OCI-LY7 (cell line): ENCODE results near the gene STAB1. TPM values are rescaled to one million over a fixed set of nuclear protein-coding genes. Genes with fewer than 3 reads are reported as not detected.

Experiments used
- BruUV-seq: library from RNA; stranded (reverse); fragments of 400-500 nt; replicated peaks from 2 replicates; lab custom pipeline; 2021; lab: Mats Ljungman, UMichigan
- CTCF ChIA-PET: fragments of 300-600 bp; sonication (Branson Sonifier 250); formaldehyde crosslinking; loops from one replicate; lab custom pipeline; 2022; ENCODE audit warnings: antibody characterized with exemption; ENCODE audit not compliant: unreplicated experiment; lab: Charles Lee
- POLR2A ChIA-PET: fragments of 300-600 bp; sonication (Branson Sonifier 250); formaldehyde crosslinking; loops from one replicate; lab custom pipeline; 2022; ENCODE audit warnings: antibody characterized with exemption; lab: Charles Lee
- DNase-seq: peaks from one replicate; pipeline ENCODE4 v3.0.0-alpha.2; 2015; ENCODE audit warnings: low spot score
- H2AFZ ChIP-seq: fragments of 200-600 bp; sonication (generic), shearing (Covaris generic); 2 replicates; pipeline ENCODE4 v1.6.1; 2014; ENCODE audit warnings: mild to moderate bottlenecking, antibody characterized with exemption, low read length, moderate library complexity
- H3K27ac ChIP-seq: fragments of 200-600 bp; sonication (generic); 2 replicates; pipeline ENCODE4 v1.5.1; 2014; ENCODE audit warnings: mixed run types, low read depth, mild to moderate bottlenecking, moderate library complexity, low read length, inconsistent platforms; ENCODE audit not compliant: poor library complexity, severe bottlenecking
- H3K36me3 ChIP-seq: fragments of 200-600 bp; sonication (generic); 2 replicates; pipeline ENCODE4 v1.6.1; 2014; ENCODE audit warnings: mild to moderate bottlenecking, antibody characterized with exemption, low read length, moderate library complexity, mixed read lengths; ENCODE audit not compliant: insufficient read depth
- H3K4me1 ChIP-seq: fragments of 200-600 bp; sonication (generic); 2 replicates; pipeline ENCODE4 v1.5.1; 2014; ENCODE audit warnings: mild to moderate bottlenecking, low read length; ENCODE audit not compliant: insufficient read depth, poor library complexity, severe bottlenecking
- H3K4me2 ChIP-seq: fragments of 200-600 bp; sonication (generic); 2 replicates; pipeline ENCODE4 v1.6.1; 2014; ENCODE audit warnings: mild to moderate bottlenecking, low read length
- H3K4me3 ChIP-seq: fragments of 200-600 bp; sonication (generic); 2 replicates; pipeline ENCODE4 v1.5.1; 2014; ENCODE audit warnings: mild to moderate bottlenecking, low read depth, low read length; ENCODE audit not compliant: poor library complexity, severe bottlenecking
- H3K79me2 ChIP-seq: fragments of 200-600 bp; sonication (generic); 2 replicates; pipeline ENCODE4 v1.6.1; 2016; ENCODE audit warnings: low read depth, mild to moderate bottlenecking, low read length, moderate library complexity, mixed read lengths; ENCODE audit not compliant: insufficient read depth
- H3K9me2 ChIP-seq: fragments of 200-600 bp; sonication (generic); 2 replicates; pipeline ENCODE4 v1.6.1; 2016; ENCODE audit warnings: mild to moderate bottlenecking, low read length, mixed read lengths; ENCODE audit not compliant: insufficient read depth
- H3K9me3 ChIP-seq: fragments of 200-600 bp; sonication (generic); 2 replicates; pipeline ENCODE4 v1.6.1; 2014; ENCODE audit warnings: mild to moderate bottlenecking, mixed run types, low read length, mixed read lengths
- H4K20me1 ChIP-seq: fragments of 200-600 bp; sonication (generic); 2 replicates; pipeline ENCODE4 v1.6.1; 2014; ENCODE audit warnings: mild to moderate bottlenecking, antibody characterized with exemption, low read length, moderate library complexity, mixed read lengths; ENCODE audit not compliant: insufficient read depth
- EZH2phosphoT487 ChIP-seq: fragments of 200-600 bp; sonication (generic); IDR thresholded peaks from 2 replicates; pipeline ENCODE4 v1.6.1; 2018; ENCODE audit warnings: low read depth, borderline replicate concordance, mild to moderate bottlenecking, mixed run types, antibody characterized with exemption, low read length, moderate library complexity, mixed read lengths
- intact Hi-C: fragments of 100-400 bp; cut with micrococcal nuclease; formaldehyde crosslinking; loops from one replicate; pipeline ENCODE4 v1.10.0; 2022; ENCODE audit not compliant: unreplicated experiment
- total RNA-seq, 2 experiments: library from RNA; depleted of rRNA in 1 of 2; stranded (reverse); fragments of >200 nt in 1 of 2; shearing (Covaris generic) in 1 of 2; gene quantifications; 2 replicates each; pipeline ENCODE4 v1.2.3, GENCODE V29; 2014 to 2022
- TF ChIP-seq, protein P1 (sequence below): fragments of 200-600 bp; sonication (generic); conservative IDR thresholded peaks from 2 replicates; pipeline ENCODE4 v1.5.1; 2014; ENCODE audit warnings: mild to moderate bottlenecking, antibody characterized with exemption, low read length, moderate library complexity, mixed read lengths

STAB1 gene
- total RNA-seq, 2 experiments from 2014 or later = not detected

DNA sequence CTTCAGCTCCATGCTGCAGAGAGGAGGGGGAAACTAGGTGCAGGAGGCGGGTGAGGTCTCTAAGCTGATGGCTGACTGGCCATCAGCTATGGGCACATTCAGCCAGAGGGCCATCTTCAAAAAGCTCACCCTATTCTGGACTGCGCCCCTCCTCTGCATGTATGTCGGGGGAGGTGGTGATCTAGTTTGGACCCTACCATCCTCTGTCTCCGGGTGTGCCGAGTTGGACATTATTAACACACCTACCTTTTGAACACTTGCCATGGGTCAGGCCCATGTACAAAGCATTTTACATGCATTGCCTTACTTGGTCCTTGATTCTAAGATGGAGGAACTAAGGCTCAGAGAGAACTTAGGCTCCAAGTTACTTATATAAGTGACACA is 38.3 kb upstream of the STAB1 start:
- H3K36me3 ChIP-seq = peaks cover 39% of the 10 kb centered on the region
- intact Hi-C loops = loop anchor here (5.0 kb wide), 2 partner anchors 81 to 231 kb away; partner anchors contain the start of genes GNL3, PBRM1 and UQCC5
- CTCF ChIA-PET = no interaction called here
- H3K79me2 ChIP-seq = peaks cover 13% of the 10 kb centered on the region; the same call in 1 of the 2 replicates
- TF ChIP-seq, protein P1, sequence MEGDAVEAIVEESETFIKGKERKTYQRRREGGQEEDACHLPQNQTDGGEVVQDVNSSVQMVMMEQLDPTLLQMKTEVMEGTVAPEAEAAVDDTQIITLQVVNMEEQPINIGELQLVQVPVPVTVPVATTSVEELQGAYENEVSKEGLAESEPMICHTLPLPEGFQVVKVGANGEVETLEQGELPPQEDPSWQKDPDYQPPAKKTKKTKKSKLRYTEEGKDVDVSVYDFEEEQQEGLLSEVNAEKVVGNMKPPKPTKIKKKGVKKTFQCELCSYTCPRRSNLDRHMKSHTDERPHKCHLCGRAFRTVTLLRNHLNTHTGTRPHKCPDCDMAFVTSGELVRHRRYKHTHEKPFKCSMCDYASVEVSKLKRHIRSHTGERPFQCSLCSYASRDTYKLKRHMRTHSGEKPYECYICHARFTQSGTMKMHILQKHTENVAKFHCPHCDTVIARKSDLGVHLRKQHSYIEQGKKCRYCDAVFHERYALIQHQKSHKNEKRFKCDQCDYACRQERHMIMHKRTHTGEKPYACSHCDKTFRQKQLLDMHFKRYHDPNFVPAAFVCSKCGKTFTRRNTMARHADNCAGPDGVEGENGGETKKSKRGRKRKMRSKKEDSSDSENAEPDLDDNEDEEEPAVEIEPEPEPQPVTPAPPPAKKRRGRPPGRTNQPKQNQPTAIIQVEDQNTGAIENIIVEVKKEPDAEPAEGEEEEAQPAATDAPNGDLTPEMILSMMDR = no peak
- no peak for TF ChIP-seq EZH2phosphoT487
- BruUV-seq = no TSS peak
- POLR2A ChIA-PET = interaction anchor here (1.0 to 1.7 kb wide), 2 partner anchors 11 to 24 kb away, joined by 3 to 5 read pairs; no protein-coding TSS in a partner anchor
- H2AFZ ChIP-seq = no peak overlapping the region
- H3K27ac ChIP-seq = no peak overlapping the region
- H3K9me2 ChIP-seq = no peaks in the 10 kb centered on the region
- peaks cover 31% of the 10 kb centered on the region for H3K4me1 ChIP-seq
- peak overlapping the region; percentile 99 for H3K4me3 ChIP-seq
- H3K9me3 ChIP-seq = no peaks in the 10 kb centered on the region
- H3K4me2 ChIP-seq = peak overlapping the region; percentile 97
- peak; percentile 18 for DNase-seq
- H4K20me1 ChIP-seq = no peaks in the 10 kb centered on the region

DNA sequence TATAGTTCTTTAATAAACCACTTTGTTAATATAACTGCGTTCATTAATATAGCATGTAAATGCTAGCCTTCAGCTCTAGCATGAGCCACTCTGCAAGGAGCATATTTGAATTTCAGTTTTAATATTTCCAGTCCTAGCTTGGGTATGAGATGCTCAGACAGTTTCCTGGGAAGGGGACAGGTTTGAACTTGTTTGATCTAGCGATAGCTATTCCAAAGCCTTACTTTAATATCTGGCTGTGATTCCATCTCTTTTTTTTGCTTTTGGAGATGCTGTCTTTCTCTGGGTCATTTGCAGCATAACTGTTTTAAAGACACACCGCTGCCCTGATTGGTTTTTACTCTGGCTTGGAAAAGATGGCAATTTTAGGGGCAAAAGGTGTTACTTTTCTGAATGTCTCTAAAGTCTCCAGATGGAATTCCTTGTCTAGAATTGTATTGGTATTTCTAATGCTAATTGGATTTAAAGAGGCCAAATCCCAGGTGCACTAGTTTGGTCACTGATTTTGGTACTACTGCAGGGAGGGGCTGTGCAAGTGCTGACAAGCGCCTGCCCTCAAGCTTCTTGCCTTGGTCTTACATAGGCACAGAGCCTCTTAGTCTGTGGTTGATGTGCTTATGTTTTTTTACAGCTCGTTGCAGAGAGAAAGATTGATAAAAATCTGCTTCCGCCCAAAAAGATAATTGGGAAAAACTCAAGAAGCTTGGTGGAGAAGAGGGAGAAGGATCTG is 36.9 kb upstream of the STAB1 start:
- Histone ChIP-seq H3K9me3 (no peaks in the 10 kb centered on the region), H3K36me3 (peaks cover 53% of the 10 kb centered on the region), H3K79me2 (peaks cover 13% of the 10 kb centered on the region; the same call in 1 of the 2 replicates), H3K4me1 (peaks cover 31% of the 10 kb centered on the region), H2AFZ (no peak overlapping the region), H4K20me1 (no peaks in the 10 kb centered on the region), H3K4me3 (no peak overlapping the region), H3K4me2 (no peak overlapping the region), H3K27ac (no peak overlapping the region), H3K9me2 (no peaks in the 10 kb centered on the region)
- intact Hi-C loops = loop anchor here (5.0 kb wide), 2 partner anchors 79 to 229 kb away; partner anchors contain the start of genes GNL3, PBRM1 and UQCC5
- CTCF ChIA-PET = interaction anchor here (1.0 to 1.1 kb wide), 2 partner anchors 27 to 46 kb away, joined by 3 read pairs; no protein-coding TSS in a partner anchor
- BruUV-seq = no TSS peak
- no peak for TF ChIP-seq EZH2phosphoT487
- no peak for DNase-seq
- POLR2A ChIA-PET = interaction anchor here (0.6 to 1.7 kb wide), 3 partner anchors 10 to 133 kb away, joined by 3 to 5 read pairs (median 3); partner anchors contain the start of gene UQCC5

DNA sequence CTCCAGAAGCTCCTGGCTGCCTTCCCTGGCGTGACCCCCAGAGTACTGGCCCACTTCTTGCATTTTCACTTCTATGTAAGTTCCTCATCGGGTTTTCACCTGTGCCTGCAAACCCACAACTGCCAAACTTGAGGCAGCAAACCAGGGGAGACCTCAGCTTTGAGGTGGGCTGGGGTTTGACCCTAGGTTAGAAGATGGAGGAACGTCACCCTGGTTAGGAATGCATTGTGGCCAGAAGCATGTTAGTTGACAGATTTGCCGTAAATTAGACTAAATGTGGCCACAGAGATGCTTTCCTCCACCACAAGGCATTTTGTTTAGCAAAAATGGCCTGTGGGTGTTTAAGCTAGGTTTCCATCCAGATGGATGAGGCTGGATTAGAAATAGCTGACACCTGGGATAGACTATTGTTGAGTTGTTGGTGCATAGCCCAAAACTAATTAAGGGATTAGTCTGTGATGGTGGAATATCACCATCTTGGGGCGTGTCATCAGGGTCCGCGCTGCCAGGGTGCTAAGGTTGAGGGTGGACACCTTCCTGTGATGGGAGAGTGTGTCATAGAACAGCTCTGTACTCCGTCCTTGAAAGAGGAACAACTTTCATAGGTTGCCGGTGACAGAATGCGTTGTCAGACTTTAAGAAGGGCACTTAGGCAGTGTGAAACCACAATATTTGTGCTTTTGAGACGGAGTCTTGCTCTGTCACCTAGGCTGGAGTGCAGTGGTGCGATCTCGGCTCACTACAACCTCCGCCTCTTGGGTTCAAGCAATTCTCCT is 36.2 kb upstream of the STAB1 start:
- Histone ChIP-seq H3K9me3 (no peaks in the 10 kb centered on the region), H3K36me3 (peaks cover 61% of the 10 kb centered on the region), H3K9me2 (no peaks in the 10 kb centered on the region), H3K4me3 (no peak overlapping the region), H3K79me2 (peaks cover 13% of the 10 kb centered on the region; the same call in 1 of the 2 replicates), H4K20me1 (no peaks in the 10 kb centered on the region), H3K4me1 (peaks cover 27% of the 10 kb centered on the region), H3K4me2 (no peak overlapping the region), H3K27ac (no peak overlapping the region), H2AFZ (no peak overlapping the region)
- intact Hi-C loops = loop anchor here (5.0 kb wide), 2 partner anchors 78 to 228 kb away; partner anchors contain the start of genes GNL3, PBRM1 and UQCC5
- TSS peak; percentile 51 for BruUV-seq
- CTCF ChIA-PET = interaction anchor here (1.0 to 1.1 kb wide), 2 partner anchors 28 to 47 kb away, joined by 3 read pairs; no protein-coding TSS in a partner anchor
- DNase-seq = no peak
- POLR2A ChIA-PET = interaction anchor here (0.6 kb wide), 1 partner anchor 132 kb away, joined by 3 read pairs; no protein-coding TSS in a partner anchor
- no peak for TF ChIP-seq EZH2phosphoT487
- TF ChIP-seq, protein P1 = no peak
